HG03571 (cell line): ENCODE measurements around the gene UBASH3B.
"Not testable (repeated sequence)": the region's sequence is repeated elsewhere in the genome, so short reads cannot be mapped to it uniquely, and the experiment has no call there.

Experiments used
- ATAC-seq: cut with Tn5 transposase; IDR thresholded peaks from one replicate; pipeline ENCODE4 v1.9.1; 2021; ENCODE audit not compliant: unreplicated experiment

The UBASH3B gene

GRCh38 chr11:122808478-122808869 lies 153.0 kb downstream of the UBASH3B start:
- ATAC-seq: peak; percentile 82

GRCh38 chr11:122809866-122810265 lies 154.3 kb downstream of the UBASH3B start:
- ATAC-seq: no peak

- no peak for ATAC-seq
Measured at GRCh38 chr11:122811721-122812120, 156.2 kb downstream of the UBASH3B start.

GRCh38 chr11:122812638-122813037 lies 157.1 kb downstream of the UBASH3B start:
- ATAC-seq: no peak

GRCh38 chr11:122813176-122813893 lies 157.8 kb downstream of the UBASH3B start:
- no peak for ATAC-seq

GRCh38 chr11:122813894-122814270 lies 158.4 kb downstream of the UBASH3B start:
- ATAC-seq: no peak

GRCh38 chr11:122814401-122814800 lies 158.9 kb downstream of the UBASH3B start:
- ATAC-seq: no peak

GRCh38 chr11:122815900-122816299 lies 160.4 kb downstream of the UBASH3B start:
- no peak for ATAC-seq

- no peak for ATAC-seq
Measured at GRCh38 chr11:122816761-122817520, 161.4 kb downstream of the UBASH3B start.

GRCh38 chr11:122820158-122820557 lies 164.6 kb downstream of the UBASH3B start:
- no peak for ATAC-seq

- no peak for ATAC-seq
Measured at GRCh38 chr11:122821169-122821568, 165.6 kb downstream of the UBASH3B start.

GRCh38 chr11:122822241-122822640 lies 166.7 kb downstream of the UBASH3B start:
- ATAC-seq: no peak

- ATAC-seq: no peak
Measured at GRCh38 chr11:122823564-122823963, 168.0 kb downstream of the UBASH3B start.

- not testable (repeated sequence) for ATAC-seq
Measured at GRCh38 chr11:122829371-122829770, 173.8 kb downstream of the UBASH3B start.

GRCh38 chr11:122832297-122832696 lies 176.8 kb downstream of the UBASH3B start:
- ATAC-seq: not testable (repeated sequence)

GRCh38 chr11:122832721-122833470 lies 177.4 kb downstream of the UBASH3B start:
- no peak for ATAC-seq

GRCh38 chr11:122833846-122834464 lies 178.4 kb downstream of the UBASH3B start:
- ATAC-seq: no peak

GRCh38 chr11:122836916-122837315 lies 181.4 kb downstream of the UBASH3B start:
- ATAC-seq: no peak

- no peak for ATAC-seq
Measured at GRCh38 chr11:122837528-122838346, 182.2 kb downstream of the UBASH3B start.
